ENCODE results near the gene NKD2. TPM values are rescaled to one million over a fixed set of nuclear protein-coding genes. Genes with fewer than 3 reads are reported as not detected.
A peak's percentile ranks its signal among the peaks of the same experiment; 100 is the strongest.

NKD2 gene
- total and polyA plus RNA-seq, 9 of the 15 experiments (the other 6 are each of a cell fraction or from before 2014, with no cell fraction given) = 0.09 to 0.64 (median 0.27) TPM; not detected in 5

DNA sequence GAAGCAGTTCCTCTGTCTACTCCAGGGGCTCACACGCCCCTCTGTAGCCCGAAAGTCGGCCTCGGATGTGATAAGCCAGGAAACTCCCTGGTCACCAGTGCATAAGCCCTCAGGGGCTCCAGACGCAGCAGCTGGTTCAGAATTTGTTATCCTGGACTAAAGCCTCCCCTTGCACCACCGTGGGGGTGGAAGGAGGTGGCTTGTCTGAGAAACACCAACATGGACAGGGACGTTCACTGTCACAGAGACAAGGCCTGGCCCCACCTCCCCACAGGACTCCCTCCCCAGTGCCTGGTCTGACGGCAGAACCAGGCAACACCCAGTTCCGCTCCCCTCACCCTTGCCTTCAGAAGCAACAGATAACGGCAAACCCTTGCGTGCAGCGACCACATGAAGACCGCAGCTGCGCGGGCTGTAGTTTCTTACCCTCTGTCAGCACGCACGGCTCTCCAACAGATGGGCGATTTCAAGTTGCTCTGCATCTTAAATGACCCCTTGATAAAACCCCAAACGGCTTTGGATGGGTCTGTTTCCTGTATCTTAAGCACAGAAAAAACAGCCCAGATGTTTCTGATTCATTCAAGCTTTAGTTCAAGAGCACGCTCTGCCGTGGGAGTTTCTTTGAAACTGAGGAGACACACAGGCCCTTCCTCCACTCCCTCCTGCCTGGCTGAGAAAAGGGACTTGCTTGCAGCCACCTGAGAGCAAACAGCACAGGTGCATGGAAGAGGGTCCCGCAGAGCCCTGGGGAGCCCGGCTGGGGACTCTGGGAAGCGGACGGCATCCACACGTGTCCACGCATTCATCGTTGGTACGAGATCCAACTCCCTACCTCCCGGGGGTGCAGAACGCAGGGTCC, 44.7 kb upstream of the NKD2 start (continued):
- TF ChIP-seq, protein P1, sequence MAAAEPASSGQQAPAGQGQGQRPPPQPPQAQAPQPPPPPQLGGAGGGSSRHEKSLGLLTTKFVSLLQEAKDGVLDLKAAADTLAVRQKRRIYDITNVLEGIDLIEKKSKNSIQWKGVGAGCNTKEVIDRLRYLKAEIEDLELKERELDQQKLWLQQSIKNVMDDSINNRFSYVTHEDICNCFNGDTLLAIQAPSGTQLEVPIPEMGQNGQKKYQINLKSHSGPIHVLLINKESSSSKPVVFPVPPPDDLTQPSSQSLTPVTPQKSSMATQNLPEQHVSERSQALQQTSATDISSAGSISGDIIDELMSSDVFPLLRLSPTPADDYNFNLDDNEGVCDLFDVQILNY (CRISPR knock-in tag; IDR thresholded peaks at IDR 0.05) = no peak
- TF ChIP-seq, protein P2, sequence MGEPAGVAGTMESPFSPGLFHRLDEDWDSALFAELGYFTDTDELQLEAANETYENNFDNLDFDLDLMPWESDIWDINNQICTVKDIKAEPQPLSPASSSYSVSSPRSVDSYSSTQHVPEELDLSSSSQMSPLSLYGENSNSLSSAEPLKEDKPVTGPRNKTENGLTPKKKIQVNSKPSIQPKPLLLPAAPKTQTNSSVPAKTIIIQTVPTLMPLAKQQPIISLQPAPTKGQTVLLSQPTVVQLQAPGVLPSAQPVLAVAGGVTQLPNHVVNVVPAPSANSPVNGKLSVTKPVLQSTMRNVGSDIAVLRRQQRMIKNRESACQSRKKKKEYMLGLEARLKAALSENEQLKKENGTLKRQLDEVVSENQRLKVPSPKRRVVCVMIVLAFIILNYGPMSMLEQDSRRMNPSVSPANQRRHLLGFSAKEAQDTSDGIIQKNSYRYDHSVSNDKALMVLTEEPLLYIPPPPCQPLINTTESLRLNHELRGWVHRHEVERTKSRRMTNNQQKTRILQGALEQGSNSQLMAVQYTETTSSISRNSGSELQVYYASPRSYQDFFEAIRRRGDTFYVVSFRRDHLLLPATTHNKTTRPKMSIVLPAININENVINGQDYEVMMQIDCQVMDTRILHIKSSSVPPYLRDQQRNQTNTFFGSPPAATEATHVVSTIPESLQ (CRISPR knock-in tag; IDR thresholded peaks at IDR 0.05) = peak; percentile 56; the same call in 1 of the 2 replicates
- no peak for TF ChIP-seq ZNF143 (CRISPR knock-in tag; IDR thresholded peaks at IDR 0.05)
- no peak for TF ChIP-seq HINFP (tag; conservative IDR thresholded peaks at IDR 0.05; ENCODE audit: low read depth)
- no peak for TF ChIP-seq MCM3 (IDR thresholded peaks at IDR 0.05)
- no peak for TF ChIP-seq MXD1 (CRISPR knock-in tag; IDR thresholded peaks at IDR 0.05; ENCODE audit: borderline replicate concordance, poor library complexity, severe bottlenecking)
- TF ChIP-seq, protein P3, sequence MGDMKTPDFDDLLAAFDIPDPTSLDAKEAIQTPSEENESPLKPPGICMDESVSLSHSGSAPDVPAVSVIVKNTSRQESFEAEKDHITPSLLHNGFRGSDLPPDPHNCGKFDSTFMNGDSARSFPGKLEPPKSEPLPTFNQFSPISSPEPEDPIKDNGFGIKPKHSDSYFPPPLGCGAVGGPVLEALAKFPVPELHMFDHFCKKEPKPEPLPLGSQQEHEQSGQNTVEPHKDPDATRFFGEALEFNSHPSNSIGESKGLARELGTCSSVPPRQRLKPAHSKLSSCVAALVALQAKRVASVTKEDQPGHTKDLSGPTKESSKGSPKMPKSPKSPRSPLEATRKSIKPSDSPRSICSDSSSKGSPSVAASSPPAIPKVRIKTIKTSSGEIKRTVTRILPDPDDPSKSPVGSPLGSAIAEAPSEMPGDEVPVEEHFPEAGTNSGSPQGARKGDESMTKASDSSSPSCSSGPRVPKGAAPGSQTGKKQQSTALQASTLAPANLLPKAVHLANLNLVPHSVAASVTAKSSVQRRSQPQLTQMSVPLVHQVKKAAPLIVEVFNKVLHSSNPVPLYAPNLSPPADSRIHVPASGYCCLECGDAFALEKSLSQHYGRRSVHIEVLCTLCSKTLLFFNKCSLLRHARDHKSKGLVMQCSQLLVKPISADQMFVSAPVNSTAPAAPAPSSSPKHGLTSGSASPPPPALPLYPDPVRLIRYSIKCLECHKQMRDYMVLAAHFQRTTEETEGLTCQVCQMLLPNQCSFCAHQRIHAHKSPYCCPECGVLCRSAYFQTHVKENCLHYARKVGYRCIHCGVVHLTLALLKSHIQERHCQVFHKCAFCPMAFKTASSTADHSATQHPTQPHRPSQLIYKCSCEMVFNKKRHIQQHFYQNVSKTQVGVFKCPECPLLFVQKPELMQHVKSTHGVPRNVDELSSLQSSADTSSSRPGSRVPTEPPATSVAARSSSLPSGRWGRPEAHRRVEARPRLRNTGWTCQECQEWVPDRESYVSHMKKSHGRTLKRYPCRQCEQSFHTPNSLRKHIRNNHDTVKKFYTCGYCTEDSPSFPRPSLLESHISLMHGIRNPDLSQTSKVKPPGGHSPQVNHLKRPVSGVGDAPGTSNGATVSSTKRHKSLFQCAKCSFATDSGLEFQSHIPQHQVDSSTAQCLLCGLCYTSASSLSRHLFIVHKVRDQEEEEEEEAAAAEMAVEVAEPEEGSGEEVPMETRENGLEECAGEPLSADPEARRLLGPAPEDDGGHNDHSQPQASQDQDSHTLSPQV (IDR thresholded peaks at IDR 0.05) = no peak
- TF ChIP-seq ETV5 (CRISPR knock-in tag; IDR thresholded peaks at IDR 0.05; ENCODE audit: low read depth) = peak; percentile 80
- TF ChIP-seq CBFB (CRISPR knock-in tag; IDR thresholded peaks at IDR 0.05) = 0 out of 2 replicates have a peak, but pooled peaks have one; percentile 46
- peak; percentile 65; the same call in 1 of the 2 replicates for TF ChIP-seq LEF1 (IDR thresholded peaks at IDR 0.05)
- no peak for TF ChIP-seq CBX2 (IDR thresholded peaks at IDR 0.05; ENCODE audit: insufficient read depth, low read length, poor library complexity, severe bottlenecking)
- TF ChIP-seq EP400 (IDR thresholded peaks at IDR 0.05) = no peak
- TF ChIP-seq BHLHE40 (IDR thresholded peaks at IDR 0.05; ENCODE audit: low read length) = peak; percentile 83
- no peak for TF ChIP-seq U2AF2 (optimal IDR thresholded peaks at IDR 0.05; ENCODE audit: low read depth, low read length)
- no peak for TF ChIP-seq TBL1XR1 (IDR thresholded peaks at IDR 0.05; ENCODE audit: low read length in 2 of 2)
- TF ChIP-seq HNRNPL (IDR thresholded peaks at IDR 0.05; ENCODE audit: low read depth, low read length) = no peak

All from K562 (cell line).